Neural progenitor cell (in vitro differentiated cells): ENCODE data around the gene KLF13. TPM values are rescaled to one million over a fixed set of nuclear protein-coding genes. Genes with fewer than 3 reads are reported as not detected.

Experiments used
- DNase-seq: peaks from one replicate; pipeline ENCODE4 v3.0.0-alpha.2; 2016; ENCODE audit warnings: low spot score
- H2AFZ ChIP-seq: fragments of 200-600 bp; sonication (generic); replicated peaks from 2 replicates; pipeline ENCODE4 v1.6.1; 2016; ENCODE audit warnings: antibody characterized with exemption
- H3F3A ChIP-seq: fragments of 200-600 bp; sonication (generic); 2 replicates; pipeline ENCODE4 v1.6.1; 2016; ENCODE audit warnings: antibody characterized with exemption, low read depth
- H3K27ac ChIP-seq: fragments of 200-600 bp; sonication (generic); 2 replicates; pipeline ENCODE4 v1.5.1; 2016; ENCODE audit warnings: mild to moderate bottlenecking
- H3K27me3 ChIP-seq: fragments of 200-600 bp; sonication (generic); 2 replicates; pipeline ENCODE4 v1.6.1; 2016; ENCODE audit warnings: mild to moderate bottlenecking, moderate library complexity
- H3K36me3 ChIP-seq: fragments of 200-600 bp; sonication (generic); 2 replicates; pipeline ENCODE4 v1.5.1; 2016
- H3K4me1 ChIP-seq: fragments of 200-600 bp; sonication (generic); 2 replicates; pipeline ENCODE4 v1.6.1; 2016; ENCODE audit warnings: mixed run types
- H3K4me2 ChIP-seq: fragments of 200-600 bp; sonication (generic); 2 replicates; pipeline ENCODE4 v1.6.1; 2016
- H3K4me3 ChIP-seq: fragments of 200-600 bp; sonication (generic); 2 replicates; pipeline ENCODE4 v1.5.1; 2016
- H3K79me2 ChIP-seq: fragments of 200-600 bp; sonication (generic); 2 replicates; pipeline ENCODE4 v1.6.1; 2016; ENCODE audit warnings: low read depth
- H3K9ac ChIP-seq: fragments of 200-600 bp; sonication (generic); 2 replicates; pipeline ENCODE4 v1.6.1; 2016
- H3K9me3 ChIP-seq: fragments of 200-600 bp; sonication (generic); 2 replicates; pipeline ENCODE4 v1.5.1; 2016; ENCODE audit warnings: low read depth
- H4K20me1 ChIP-seq: fragments of 200-600 bp; sonication (generic); 2 replicates; pipeline ENCODE4 v1.6.1; 2016; ENCODE audit warnings: low read depth
- H3K27ac Mint-ChIP-seq: 3 replicates; pipeline ENCODE4 v1.8.0; 2021; ENCODE audit warnings: mixed read lengths
- H3K27me3 Mint-ChIP-seq: 2 replicates; pipeline ENCODE4 v1.8.0; 2022; ENCODE audit warnings: low read depth, mild to moderate bottlenecking, inconsistent platforms, moderate library complexity, mixed read lengths; ENCODE audit not compliant: insufficient read depth
- H3K36me3 Mint-ChIP-seq: 3 replicates; pipeline ENCODE4 v1.8.0; 2021; ENCODE audit warnings: mixed read lengths
- H3K4me1 Mint-ChIP-seq: 3 replicates; pipeline ENCODE4 v1.8.0; 2021; ENCODE audit warnings: mixed read lengths
- H3K4me3 Mint-ChIP-seq: 3 replicates; pipeline ENCODE4 v1.8.0; 2021; ENCODE audit warnings: mild to moderate bottlenecking, moderate library complexity, mixed read lengths
- H3K9me3 Mint-ChIP-seq: 3 replicates; pipeline ENCODE4 v1.8.0; 2020; ENCODE audit warnings: mixed read lengths
- EZH2 ChIP-seq: fragments of 200-600 bp; sonication (generic); IDR thresholded peaks from 2 replicates; pipeline ENCODE4 v1.6.1; 2017; ENCODE audit warnings: antibody characterized with exemption, mild to moderate bottlenecking, moderate library complexity
- EZH2phosphoT487 ChIP-seq: fragments of 200-600 bp; sonication (generic); IDR thresholded peaks from 2 replicates; pipeline ENCODE4 v1.6.1; 2017; ENCODE audit warnings: antibody characterized with exemption
- total RNA-seq: library from RNA; depleted of rRNA; stranded (reverse); fragments of >200 nt; gene quantifications from 2 replicates; pipeline ENCODE4 v1.2.3, GENCODE V29; 2015; ENCODE audit warnings: low replicate concordance
- TF ChIP-seq, protein P1 (sequence below): fragments of 200-600 bp; sonication (generic); IDR thresholded peaks from 2 replicates; pipeline ENCODE4 v1.5.1; 2017; ENCODE audit warnings: antibody characterized with exemption, mild to moderate bottlenecking

KLF13 gene
- total RNA-seq, 1 donor from 2014 or later, result 11.9 TPM

GRCh38 chr15:31358163-31358562 lies 31.5 kb downstream of the KLF13 start:
- no peaks in the 10 kb centered on the region for H3K9me3 ChIP-seq
- Mint-ChIP-seq H3K4me3 (no peak overlapping the region), H3K27me3 (no peaks in the 10 kb centered on the region), H3K27ac (no peak overlapping the region), H3K36me3 (peaks cover 7% of the 10 kb centered on the region), H3K4me1 (peaks cover 30% of the 10 kb centered on the region), H3K9me3 (no peaks in the 10 kb centered on the region)
- no peaks in the 10 kb centered on the region for H3F3A ChIP-seq
- H3K4me2 ChIP-seq, result no peak overlapping the region
- H3K9ac ChIP-seq, result no peak overlapping the region
- no peaks in the 10 kb centered on the region for H3K36me3 ChIP-seq
- peaks cover 36% of the 10 kb centered on the region for H3K79me2 ChIP-seq
- no peak for DNase-seq
- H3K27ac ChIP-seq, result no peak overlapping the region
- TF ChIP-seq EZH2, result no peak
- no peak for TF ChIP-seq EZH2phosphoT487
- TF ChIP-seq, protein P1, sequence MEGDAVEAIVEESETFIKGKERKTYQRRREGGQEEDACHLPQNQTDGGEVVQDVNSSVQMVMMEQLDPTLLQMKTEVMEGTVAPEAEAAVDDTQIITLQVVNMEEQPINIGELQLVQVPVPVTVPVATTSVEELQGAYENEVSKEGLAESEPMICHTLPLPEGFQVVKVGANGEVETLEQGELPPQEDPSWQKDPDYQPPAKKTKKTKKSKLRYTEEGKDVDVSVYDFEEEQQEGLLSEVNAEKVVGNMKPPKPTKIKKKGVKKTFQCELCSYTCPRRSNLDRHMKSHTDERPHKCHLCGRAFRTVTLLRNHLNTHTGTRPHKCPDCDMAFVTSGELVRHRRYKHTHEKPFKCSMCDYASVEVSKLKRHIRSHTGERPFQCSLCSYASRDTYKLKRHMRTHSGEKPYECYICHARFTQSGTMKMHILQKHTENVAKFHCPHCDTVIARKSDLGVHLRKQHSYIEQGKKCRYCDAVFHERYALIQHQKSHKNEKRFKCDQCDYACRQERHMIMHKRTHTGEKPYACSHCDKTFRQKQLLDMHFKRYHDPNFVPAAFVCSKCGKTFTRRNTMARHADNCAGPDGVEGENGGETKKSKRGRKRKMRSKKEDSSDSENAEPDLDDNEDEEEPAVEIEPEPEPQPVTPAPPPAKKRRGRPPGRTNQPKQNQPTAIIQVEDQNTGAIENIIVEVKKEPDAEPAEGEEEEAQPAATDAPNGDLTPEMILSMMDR, result no peak
- no peak overlapping the region for H3K4me3 ChIP-seq
- peaks cover 51% of the 10 kb centered on the region for H4K20me1 ChIP-seq
- no peak overlapping the region for H2AFZ ChIP-seq
- H3K27me3 ChIP-seq, result no peaks in the 10 kb centered on the region
- peaks cover 30% of the 10 kb centered on the region for H3K4me1 ChIP-seq

DNA sequence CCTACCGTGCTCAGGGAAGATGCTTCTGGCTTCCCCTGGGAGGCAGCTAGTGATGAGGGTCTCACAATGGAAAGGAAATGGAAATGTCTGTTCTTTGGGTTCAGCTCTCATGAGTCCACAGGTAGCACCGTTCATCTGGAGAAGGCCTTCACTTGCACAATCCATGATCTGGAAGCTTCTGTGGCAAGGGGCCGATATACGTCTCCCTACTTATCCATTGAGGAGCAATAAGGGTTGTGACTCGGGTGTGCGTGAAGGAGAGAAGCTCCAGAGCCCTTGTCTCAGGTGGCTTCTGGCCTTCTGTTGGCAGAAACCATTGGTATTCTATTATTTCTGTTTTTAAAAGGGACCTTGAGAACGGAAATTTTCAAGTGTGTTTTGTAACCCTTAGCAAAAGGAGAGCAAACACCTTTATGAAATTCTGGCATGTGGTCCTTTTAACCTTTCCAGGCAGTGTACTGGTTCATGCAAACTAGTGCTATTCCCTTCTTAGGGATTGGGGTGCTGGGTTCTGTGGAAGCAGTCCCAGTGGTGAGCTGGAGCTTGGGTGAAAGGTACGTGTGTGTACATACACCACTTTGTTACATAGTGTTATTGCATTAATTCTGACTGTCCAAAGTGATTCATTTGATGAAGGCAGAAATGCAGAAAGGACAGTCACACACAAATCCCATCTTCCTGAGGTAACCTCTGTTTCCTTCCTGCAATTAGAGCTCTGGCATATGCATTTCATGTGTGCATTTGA lies 32.5 kb downstream of the KLF13 start:
- H3K9me3 ChIP-seq, result no peaks in the 10 kb centered on the region
- DNase-seq, result no peak
- no peak overlapping the region for H3K9ac ChIP-seq
- no peaks in the 10 kb centered on the region for H3K9me3 Mint-ChIP-seq
- no peaks in the 10 kb centered on the region for H3F3A ChIP-seq
- H3K36me3 Mint-ChIP-seq, result peaks cover 7% of the 10 kb centered on the region
- H3K79me2 ChIP-seq, result peaks cover 32% of the 10 kb centered on the region
- H2AFZ ChIP-seq, result no peak overlapping the region
- peaks cover 31% of the 10 kb centered on the region for H3K4me1 ChIP-seq
- peaks cover 31% of the 10 kb centered on the region for H3K4me1 Mint-ChIP-seq
- peak overlapping the region; percentile 48 for H3K4me3 Mint-ChIP-seq
- H3K27ac ChIP-seq, result no peak overlapping the region
- H4K20me1 ChIP-seq, result peaks cover 46% of the 10 kb centered on the region
- no peaks in the 10 kb centered on the region for H3K27me3 Mint-ChIP-seq
- no peak overlapping the region for H3K4me2 ChIP-seq
- no peak overlapping the region for H3K27ac Mint-ChIP-seq
- H3K36me3 ChIP-seq, result no peaks in the 10 kb centered on the region
- no peaks in the 10 kb centered on the region for H3K27me3 ChIP-seq
- TF ChIP-seq, protein P1, result no peak
- TF ChIP-seq EZH2phosphoT487 (no peak), EZH2 (no peak)
- no peak overlapping the region for H3K4me3 ChIP-seq

GRCh38 chr15:31359702-31360111 lies 33.1 kb downstream of the KLF13 start:
- Histone ChIP-seq H3K9ac (no peak overlapping the region), H3K4me2 (no peak overlapping the region), H3K27ac (no peak overlapping the region), H2AFZ (no peak overlapping the region), H3K9me3 (no peaks in the 10 kb centered on the region), H3K4me3 (no peak overlapping the region), H3K27me3 (no peaks in the 10 kb centered on the region), H3K4me1 (peaks cover 37% of the 10 kb centered on the region), H3K79me2 (peaks cover 37% of the 10 kb centered on the region), H3F3A (no peaks in the 10 kb centered on the region), H3K36me3 (no peaks in the 10 kb centered on the region), H4K20me1 (peaks cover 51% of the 10 kb centered on the region)
- TF ChIP-seq EZH2 (no peak), EZH2phosphoT487 (no peak)
- TF ChIP-seq, protein P1, result no peak
- Mint-ChIP-seq H3K4me3 (no peak overlapping the region), H3K4me1 (peaks cover 34% of the 10 kb centered on the region), H3K9me3 (no peaks in the 10 kb centered on the region), H3K27ac (no peak overlapping the region), H3K27me3 (no peaks in the 10 kb centered on the region), H3K36me3 (peaks cover 5% of the 10 kb centered on the region)
- DNase-seq, result no peak
